ENCODE results near the gene COL4A2.

COL4A2 gene

DNA sequence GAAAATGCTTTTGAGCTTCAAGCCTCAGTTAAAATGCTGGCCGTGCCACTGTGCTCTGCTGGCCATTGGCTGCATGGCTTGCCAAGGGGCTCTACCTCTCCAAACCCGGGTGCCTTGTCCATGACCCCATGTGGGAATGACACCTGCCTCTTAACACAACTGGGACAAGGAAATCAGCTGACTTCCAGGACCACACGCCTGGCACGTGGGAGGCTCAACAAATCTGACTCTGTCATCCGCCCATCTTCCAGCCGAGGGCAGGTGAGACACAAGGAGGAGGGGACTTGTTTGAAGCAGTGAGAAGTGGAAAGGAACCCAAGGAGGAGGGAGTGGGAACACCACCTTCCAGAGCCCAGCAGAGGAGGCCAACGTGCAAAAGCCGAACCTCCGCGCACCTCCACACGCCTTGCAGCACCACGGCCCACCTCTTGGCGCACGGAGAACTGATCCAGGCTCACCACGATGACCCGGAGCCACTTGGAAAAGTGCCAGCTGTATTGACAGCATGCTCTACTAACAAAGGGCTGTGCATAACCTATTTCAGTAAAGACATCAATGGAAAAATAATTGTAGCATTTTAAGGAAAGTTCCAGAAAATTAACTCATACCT lies 38.4 kb upstream of the COL4A2 start:
- Histone ChIP-seq H3K4me1 (ENCODE audit: insufficient read depth, low read length, severe bottlenecking) (no peaks in the 10 kb centered on the region), H3K9ac (ENCODE audit: low read length) (no peak overlapping the region), H3K79me2 (ENCODE audit: insufficient read depth, low read length) (no peaks in the 10 kb centered on the region), H3F3A (ENCODE audit: insufficient read depth, low read length) (no peaks in the 10 kb centered on the region), H3K27me3 (ENCODE audit: insufficient read depth, low read length) (peaks cover 11% of the 10 kb centered on the region), H3K9me3 (ENCODE audit: low read length) (no peaks in the 10 kb centered on the region), H3K27ac (ENCODE audit: low read depth, low read length, poor library complexity, severe bottlenecking) (no peak overlapping the region), H3K36me3 (ENCODE audit: insufficient read depth, low read length) (no peaks in the 10 kb centered on the region), H3K9me2 (ENCODE audit: low read depth, low read length) (no peaks in the 10 kb centered on the region), H3K4me2 (ENCODE audit: low read length) (no peak overlapping the region), H3K4me3 (ENCODE audit: low read depth, low read length, poor library complexity, severe bottlenecking) (no peak overlapping the region), H4K20me1 (ENCODE audit: insufficient read depth, low read length) (no peaks in the 10 kb centered on the region), H2AFZ (ENCODE audit: low read length) (no peak overlapping the region)
- no peak for TF ChIP-seq EZH2 (IDR thresholded peaks at IDR 0.05; ENCODE audit: borderline replicate concordance, low read length)

DNA sequence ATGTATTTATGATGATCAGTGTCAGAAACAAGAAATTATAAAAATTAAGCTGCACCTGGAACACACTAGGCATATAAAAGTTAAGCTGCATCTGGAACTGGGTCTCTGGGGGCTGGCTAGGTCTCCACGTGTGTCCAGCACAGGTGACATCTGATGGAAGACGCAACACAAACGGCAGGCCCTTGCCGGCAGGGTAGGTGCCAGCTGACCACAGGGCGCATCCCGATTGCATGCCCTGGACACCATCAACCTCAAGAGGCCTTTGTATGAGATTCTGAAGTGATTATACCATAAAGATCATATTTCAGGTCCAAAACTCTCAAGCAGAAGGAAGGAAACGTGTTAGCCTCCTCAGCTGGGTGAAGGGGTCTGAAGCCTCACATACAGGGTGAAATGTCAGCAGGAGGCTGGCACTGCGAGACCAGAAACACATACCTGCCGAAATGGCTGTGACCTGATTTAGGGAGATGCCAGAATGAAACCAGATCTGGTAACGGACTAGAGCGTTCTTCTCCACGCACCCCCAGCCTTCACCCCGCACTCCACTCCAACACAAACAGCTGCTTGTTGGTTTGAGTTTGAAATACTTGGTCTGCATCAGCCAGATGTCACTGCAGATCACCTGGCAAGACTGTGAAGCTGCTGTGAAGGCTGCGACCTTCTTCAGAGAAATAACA lies 37.4 kb upstream of the COL4A2 start:
- Histone ChIP-seq H4K20me1 (ENCODE audit: insufficient read depth, low read length) (no peaks in the 10 kb centered on the region), H3K9me3 (ENCODE audit: low read length) (no peaks in the 10 kb centered on the region), H3K4me1 (ENCODE audit: insufficient read depth, low read length, severe bottlenecking) (no peaks in the 10 kb centered on the region), H3F3A (ENCODE audit: insufficient read depth, low read length) (no peaks in the 10 kb centered on the region), H3K27me3 (ENCODE audit: insufficient read depth, low read length) (peaks cover 11% of the 10 kb centered on the region), H3K9ac (ENCODE audit: low read length) (no peak overlapping the region), H3K4me3 (ENCODE audit: low read depth, low read length, poor library complexity, severe bottlenecking) (no peak overlapping the region), H3K79me2 (ENCODE audit: insufficient read depth, low read length) (no peaks in the 10 kb centered on the region), H3K27ac (ENCODE audit: low read depth, low read length, poor library complexity, severe bottlenecking) (no peak overlapping the region), H3K9me2 (ENCODE audit: low read depth, low read length) (no peaks in the 10 kb centered on the region), H3K36me3 (ENCODE audit: insufficient read depth, low read length) (no peaks in the 10 kb centered on the region), H3K4me2 (ENCODE audit: low read length) (no peak overlapping the region), H2AFZ (ENCODE audit: low read length) (no peak overlapping the region)
- TF ChIP-seq, protein P1, sequence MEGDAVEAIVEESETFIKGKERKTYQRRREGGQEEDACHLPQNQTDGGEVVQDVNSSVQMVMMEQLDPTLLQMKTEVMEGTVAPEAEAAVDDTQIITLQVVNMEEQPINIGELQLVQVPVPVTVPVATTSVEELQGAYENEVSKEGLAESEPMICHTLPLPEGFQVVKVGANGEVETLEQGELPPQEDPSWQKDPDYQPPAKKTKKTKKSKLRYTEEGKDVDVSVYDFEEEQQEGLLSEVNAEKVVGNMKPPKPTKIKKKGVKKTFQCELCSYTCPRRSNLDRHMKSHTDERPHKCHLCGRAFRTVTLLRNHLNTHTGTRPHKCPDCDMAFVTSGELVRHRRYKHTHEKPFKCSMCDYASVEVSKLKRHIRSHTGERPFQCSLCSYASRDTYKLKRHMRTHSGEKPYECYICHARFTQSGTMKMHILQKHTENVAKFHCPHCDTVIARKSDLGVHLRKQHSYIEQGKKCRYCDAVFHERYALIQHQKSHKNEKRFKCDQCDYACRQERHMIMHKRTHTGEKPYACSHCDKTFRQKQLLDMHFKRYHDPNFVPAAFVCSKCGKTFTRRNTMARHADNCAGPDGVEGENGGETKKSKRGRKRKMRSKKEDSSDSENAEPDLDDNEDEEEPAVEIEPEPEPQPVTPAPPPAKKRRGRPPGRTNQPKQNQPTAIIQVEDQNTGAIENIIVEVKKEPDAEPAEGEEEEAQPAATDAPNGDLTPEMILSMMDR (IDR thresholded peaks at IDR 0.05; ENCODE audit: low read length): no peak
- TF ChIP-seq EZH2 (IDR thresholded peaks at IDR 0.05; ENCODE audit: borderline replicate concordance, low read length): no peak

DNA sequence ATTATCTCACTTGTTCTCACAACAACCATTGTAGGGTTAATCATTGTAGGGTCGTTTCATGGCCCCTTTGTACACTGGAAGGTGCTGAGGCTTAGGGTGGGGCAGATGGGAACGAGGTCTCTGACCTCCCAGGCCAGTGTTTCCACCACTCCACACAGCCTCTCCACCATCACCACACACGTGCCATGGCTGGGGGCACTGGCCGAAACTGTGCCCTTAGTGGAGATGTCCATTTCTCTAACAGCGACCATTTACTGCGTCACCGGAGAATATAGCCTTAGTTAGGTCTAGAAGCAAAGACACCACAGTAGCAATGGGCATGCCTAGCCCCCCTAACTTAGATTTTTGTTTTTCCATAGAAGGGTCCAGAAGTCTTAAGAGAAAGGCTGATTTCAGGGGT lies 36.6 kb upstream of the COL4A2 start:
- H3K9me2 ChIP-seq (ENCODE audit: low read depth, low read length): no peaks in the 10 kb centered on the region

More for the DNA sequence above, 36.6 kb upstream of the COL4A2 start:
- no peak for TF ChIP-seq EZH2 (IDR thresholded peaks at IDR 0.05; ENCODE audit: borderline replicate concordance, low read length)
- TF ChIP-seq, protein P1 (IDR thresholded peaks at IDR 0.05; ENCODE audit: low read length): no peak
- H3K9ac ChIP-seq (ENCODE audit: low read length): no peak overlapping the region
- H3K9me3 ChIP-seq (ENCODE audit: low read length): no peaks in the 10 kb centered on the region
- H3K27ac ChIP-seq (ENCODE audit: low read depth, low read length, poor library complexity, severe bottlenecking): no peak overlapping the region
- no peaks in the 10 kb centered on the region for H3K36me3 ChIP-seq (ENCODE audit: insufficient read depth, low read length)
- H3F3A ChIP-seq (ENCODE audit: insufficient read depth, low read length): no peaks in the 10 kb centered on the region
- no peaks in the 10 kb centered on the region for H3K4me1 ChIP-seq (ENCODE audit: insufficient read depth, low read length, severe bottlenecking)
- H4K20me1 ChIP-seq (ENCODE audit: insufficient read depth, low read length): no peaks in the 10 kb centered on the region
- H3K4me2 ChIP-seq (ENCODE audit: low read length): no peak overlapping the region
- no peaks in the 10 kb centered on the region for H3K79me2 ChIP-seq (ENCODE audit: insufficient read depth, low read length)
- H3K27me3 ChIP-seq (ENCODE audit: insufficient read depth, low read length): peaks cover 11% of the 10 kb centered on the region
- H2AFZ ChIP-seq (ENCODE audit: low read length): no peak overlapping the region
- H3K4me3 ChIP-seq (ENCODE audit: low read depth, low read length, poor library complexity, severe bottlenecking): no peak overlapping the region
